NCI-H1048 (cell line): ENCODE data around the gene PLA2G4E.

ENCODE experiments used
- DNase-seq: peaks from one replicate; lab custom pipeline; 2025; lab: John Stamatoyannopoulos, UW

Gene PLA2G4E

GRCh38 chr15:42018306-42019224, 2.3 kb downstream of the PLA2G4E start:
- no peak for DNase-seq

- no peak for DNase-seq
Observed at GRCh38 chr15:42016971-42017370, 3.9 kb downstream of the PLA2G4E start.

- DNase-seq = no peak
Observed at GRCh38 chr15:42014406-42014805, 6.4 kb downstream of the PLA2G4E start.

GRCh38 chr15:42012928-42013482, 7.8 kb downstream of the PLA2G4E start:
- no peak for DNase-seq

GRCh38 chr15:42012241-42012640, 8.6 kb downstream of the PLA2G4E start:
- DNase-seq = no peak

- no peak for DNase-seq
Observed at GRCh38 chr15:42011074-42011473, 9.8 kb downstream of the PLA2G4E start.

- no peak for DNase-seq
Observed at GRCh38 chr15:42010434-42010833, 10.4 kb downstream of the PLA2G4E start.

GRCh38 chr15:42009474-42009873, 11.4 kb downstream of the PLA2G4E start:
- no peak for DNase-seq

- no peak for DNase-seq
Observed at GRCh38 chr15:42009022-42009421, 11.8 kb downstream of the PLA2G4E start.

- DNase-seq = no peak
Observed at GRCh38 chr15:42007386-42007785, 13.5 kb downstream of the PLA2G4E start.

GRCh38 chr15:42002333-42002732, 18.5 kb downstream of the PLA2G4E start:
- DNase-seq = no peak

GRCh38 chr15:42001236-42001635, 19.6 kb downstream of the PLA2G4E start:
- no peak for DNase-seq

- no peak for DNase-seq
Observed at GRCh38 chr15:41999290-42000285, 21.3 kb downstream of the PLA2G4E start.

GRCh38 chr15:41997845-41998244, 23.0 kb downstream of the PLA2G4E start:
- DNase-seq = no peak

- no peak for DNase-seq
Observed at GRCh38 chr15:41996921-41997592, 23.8 kb downstream of the PLA2G4E start.

GRCh38 chr15:41996376-41996775, 24.5 kb downstream of the PLA2G4E start:
- no peak for DNase-seq

GRCh38 chr15:41995476-41995855, 25.4 kb downstream of the PLA2G4E start:
- no peak for DNase-seq

- DNase-seq = no peak
Observed at GRCh38 chr15:41994772-41995475, 25.9 kb downstream of the PLA2G4E start.

GRCh38 chr15:41994171-41994650, 26.6 kb downstream of the PLA2G4E start:
- no peak for DNase-seq

GRCh38 chr15:41993472-41994170, 27.2 kb downstream of the PLA2G4E start:
- no peak for DNase-seq
